ENCODE results near the gene SCN1A. TPM values are rescaled to one million over a fixed set of nuclear protein-coding genes. Genes with fewer than 3 reads are reported as not detected.

Gene SCN1A
- not detected in 2 replicates for total RNA-seq

- POLR2A ChIA-PET = interaction anchor here (1.2 kb wide), 1 partner anchor 174 kb away, joined by 4 read pairs; the partner anchor contains the start of gene TTC21B
- H3K4me3 Mint-ChIP-seq = no peak within 1 kb of the TSS
- no peak for TF ChIP-seq CTCF (IDR thresholded peaks at IDR 0.05)
- ATAC-seq (ENCODE audit: low read depth) (no peak), DNase-seq (no peak)
- H3K27me3 Mint-ChIP-seq = peaks cover 13% of the 10 kb centered on the region
- no peaks in the 10 kb centered on the region for H3K36me3 Mint-ChIP-seq (ENCODE audit: low read depth)
- no peak within 1 kb of the TSS for H3K27ac Mint-ChIP-seq
- H3K9me3 Mint-ChIP-seq = no peaks in the 10 kb centered on the region
- CTCF ChIA-PET = interaction anchor here (0.6 to 2.2 kb wide), 9 partner anchors 11 to 1567 kb away, joined by 3 to 9 read pairs (median 3); partner anchors contain the start of gene TTC21B
- intact Hi-C loops (cut with micrococcal nuclease) = loop anchor here (1.0 to 5.0 kb wide), 4 partner anchors 173 to 1135 kb away; partner anchors contain the start of gene SCN2A
- peaks cover 2% of the 10 kb centered on the region for H3K4me1 Mint-ChIP-seq
Observed at GRCh38 chr2:166127217-166128155, at the start of gene SCN1A. TSS of gene SCN1A (minus strand) at chr2:166128020. CDS start at chr2:166073621, 54,399 bp downstream.

GRCh38 chr2:166173263-166173662, 45.4 kb upstream of the SCN1A start:
- intact Hi-C loops (cut with micrococcal nuclease) = no loop called here
- TF ChIP-seq CTCF (IDR thresholded peaks at IDR 0.05) = no peak
- H3K4me3 Mint-ChIP-seq = no peak overlapping the region
- POLR2A ChIA-PET = no interaction called here
- H3K9me3 Mint-ChIP-seq = no peaks in the 10 kb centered on the region
- no peaks in the 10 kb centered on the region for H3K36me3 Mint-ChIP-seq (ENCODE audit: low read depth)
- CTCF ChIA-PET = no interaction called here
- DNase-seq (no peak), ATAC-seq (ENCODE audit: low read depth) (no peak)
- no peaks in the 10 kb centered on the region for H3K4me1 Mint-ChIP-seq
- no peaks in the 10 kb centered on the region for H3K27me3 Mint-ChIP-seq
- H3K27ac Mint-ChIP-seq = no peak overlapping the region

DNA sequence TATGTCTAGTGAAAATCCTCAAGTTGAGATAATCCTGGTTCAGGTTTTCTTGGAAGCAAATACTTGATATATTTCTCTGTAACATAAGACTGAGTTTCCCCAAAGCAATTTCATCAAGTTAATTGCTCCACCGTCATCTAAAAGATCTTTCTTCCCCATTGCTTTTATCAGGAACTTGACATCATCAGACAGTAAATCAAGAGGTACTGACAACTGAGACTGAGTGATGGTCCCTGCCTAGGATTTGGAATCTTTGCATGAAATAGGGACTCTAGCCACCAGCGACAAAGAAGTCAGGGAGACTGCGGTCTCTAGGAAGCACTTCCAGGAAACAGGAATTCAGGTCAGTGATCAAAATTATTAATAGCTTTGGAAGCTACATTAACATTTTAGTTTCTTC, 43.4 kb upstream of the SCN1A start:
- TF ChIP-seq CTCF (IDR thresholded peaks at IDR 0.05) = no peak
- DNase-seq = no peak
- no peak overlapping the region for H3K27ac Mint-ChIP-seq
- H3K4me3 Mint-ChIP-seq = no peak overlapping the region
- ATAC-seq (ENCODE audit: low read depth) = no peak
- no peaks in the 10 kb centered on the region for H3K27me3 Mint-ChIP-seq
- no peaks in the 10 kb centered on the region for H3K9me3 Mint-ChIP-seq
- no peaks in the 10 kb centered on the region for H3K4me1 Mint-ChIP-seq
- ChIA-PET CTCF (no interaction called here), POLR2A (no interaction called here)
- no peaks in the 10 kb centered on the region for H3K36me3 Mint-ChIP-seq (ENCODE audit: low read depth)
- intact Hi-C loops (cut with micrococcal nuclease) = no loop called here

DNA sequence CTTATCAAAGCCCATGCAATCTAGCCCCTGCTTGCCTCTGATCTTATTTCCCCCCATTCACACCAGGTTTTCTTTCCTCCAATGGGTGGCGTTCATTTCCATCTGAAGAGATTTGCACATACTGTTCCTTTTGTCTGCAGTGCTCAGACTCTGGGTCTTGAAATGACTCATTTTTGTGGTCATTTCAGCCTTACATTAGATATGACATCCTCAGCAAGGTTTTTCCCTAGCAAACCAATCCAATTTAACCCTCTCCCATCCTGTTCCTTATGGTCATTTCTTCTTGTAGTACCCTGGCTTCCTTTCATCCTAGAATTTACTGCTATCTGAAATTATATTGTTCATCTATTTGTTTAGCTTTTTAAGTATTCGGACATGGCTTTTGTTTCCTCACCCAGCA, 42.5 kb upstream of the SCN1A start:
- Mint-ChIP-seq H3K27ac (no peak overlapping the region), H3K27me3 (no peaks in the 10 kb centered on the region), H3K36me3 (ENCODE audit: low read depth) (no peaks in the 10 kb centered on the region), H3K4me1 (no peaks in the 10 kb centered on the region), H3K4me3 (no peak overlapping the region), H3K9me3 (no peaks in the 10 kb centered on the region)
- no peak for TF ChIP-seq CTCF (IDR thresholded peaks at IDR 0.05)
- ChIA-PET CTCF (no interaction called here), POLR2A (no interaction called here)
- intact Hi-C loops (cut with micrococcal nuclease) = no loop called here
- DNase-seq (no peak), ATAC-seq (ENCODE audit: low read depth) (no peak)

- no peaks in the 10 kb centered on the region for H3K36me3 Mint-ChIP-seq (ENCODE audit: low read depth)
Observed at GRCh38 chr2:166167449-166167848, 39.6 kb upstream of the SCN1A start.

More at GRCh38 chr2:166167449-166167848, 39.6 kb upstream of the SCN1A start:
- TF ChIP-seq CTCF (IDR thresholded peaks at IDR 0.05) = no peak
- ChIA-PET POLR2A (no interaction called here), CTCF (no interaction called here)
- intact Hi-C loops (cut with micrococcal nuclease) = no loop called here
- ATAC-seq (ENCODE audit: low read depth) (no peak), DNase-seq (no peak)
- Mint-ChIP-seq H3K27ac (no peak overlapping the region), H3K9me3 (no peaks in the 10 kb centered on the region), H3K4me3 (no peak overlapping the region), H3K4me1 (no peaks in the 10 kb centered on the region), H3K27me3 (no peaks in the 10 kb centered on the region)

All from activated B cell treated with CpG ODN at 0.5 μM for 24 hours (primary cell).